GM12878 (cell line): ENCODE results near the gene CTNNA3. TPM values are rescaled to one million over a fixed set of nuclear protein-coding genes. Genes with fewer than 3 reads are reported as not detected.

Experiments used
- ATAC-seq: fragments of 200-7000 bp; cut with Tn5 transposase; 3 replicates; pipeline ENCODE4 v1.9.1; 2020; ENCODE audit warnings: mild to moderate bottlenecking, moderate library complexity
- BruUV-seq: library from RNA; stranded (reverse); fragments of 400-500 nt; replicated peaks from 2 replicates; lab custom pipeline; 2021; lab: Mats Ljungman, UMichigan
- CTCF ChIA-PET: fragments of 300-600 bp; sonication (Branson Sonifier 250); formaldehyde crosslinking; extraction: SDS; loops from one replicate; lab custom pipeline; 2021; ENCODE audit warnings: inconsistent platforms; lab: Yijun Ruan, JAX
- POLR2A ChIA-PET: fragments of 350-600 bp; formaldehyde crosslinking; extraction: SDS; loops from one replicate; lab custom pipeline; 2021; ENCODE audit warnings: inconsistent platforms; lab: Charles Lee
- RAD21 ChIA-PET: fragments of 300-600 bp; sonication (Branson Sonifier 250); formaldehyde crosslinking; loops from one replicate; lab custom pipeline; 2023; ENCODE audit warnings: antibody characterized with exemption; ENCODE audit not compliant: unreplicated experiment; lab: Charles Lee
- SMC1A ChIA-PET: fragments of 300-600 bp; sonication (Branson Sonifier 250); formaldehyde crosslinking; loops from one replicate; lab custom pipeline; 2023; ENCODE audit not compliant: unreplicated experiment, uncharacterized antibody; lab: Charles Lee
- DNase-seq: peaks from one replicate; pipeline ENCODE4 v3.0.0-alpha.2; 2011; ENCODE audit warnings: low read depth, low spot score
- FAIRE-seq: peaks from 3 replicates; lab custom pipeline; 2011; peaks lifted over from hg19 to GRCh38; lab: Jason Lieb, UNC
- H2AFZ ChIP-seq: 2 replicates; pipeline ENCODE4 v1.6.0; 2011; ENCODE audit warnings: low read depth, low read length, control low read depth; ENCODE audit not compliant: control insufficient read depth
- H3K27ac ChIP-seq: 2 replicates; pipeline ENCODE4 v1.5.1; 2011; ENCODE audit warnings: control low read depth; ENCODE audit not compliant: control insufficient read depth, insufficient read depth
- H3K27me3 ChIP-seq, 2 experiments: replicated peaks in 1 of 2; 2 replicates each; pipeline versions ENCODE4 v1.6.0 to v1.6.1; 2011; ENCODE audit warnings: low read length in 1 of 2; ENCODE audit not compliant: control insufficient read depth in 2 of 2, insufficient read depth in 2 of 2
- H3K36me3 ChIP-seq, 2 experiments: 2 replicates each; pipeline ENCODE4 v1.5.1; 2011; ENCODE audit warnings: low read length in 1 of 2; ENCODE audit not compliant: control insufficient read depth in 2 of 2, insufficient read depth in 2 of 2
- H3K4me1 ChIP-seq: 2 replicates; pipeline ENCODE4 v1.6.1; 2011; ENCODE audit warnings: mild to moderate bottlenecking, low read length, moderate library complexity, mixed read lengths; ENCODE audit not compliant: control insufficient read depth, insufficient read depth
- H3K4me2 ChIP-seq: 2 replicates; pipeline ENCODE4 v1.6.0; 2011; ENCODE audit warnings: control low read depth; ENCODE audit not compliant: control insufficient read depth, insufficient read depth
- H3K4me3 ChIP-seq: fragments of 200-600 bp; sonication (generic); 2 replicates; pipeline ENCODE4 v1.5.1; 2016
- H3K79me2 ChIP-seq: 2 replicates; pipeline ENCODE4 v1.6.0; 2011; ENCODE audit warnings: low read length; ENCODE audit not compliant: control insufficient read depth, insufficient read depth
- H3K9ac ChIP-seq: 2 replicates; pipeline ENCODE4 v1.8.0; 2011; ENCODE audit warnings: low read length, control low read depth, mixed read lengths; ENCODE audit not compliant: control insufficient read depth, insufficient read depth
- H3K9me3 ChIP-seq: replicated peaks from 3 replicates; pipeline ENCODE4 v1.5.1; 2011; ENCODE audit warnings: mild to moderate bottlenecking, low read length; ENCODE audit not compliant: control insufficient read depth, insufficient read depth
- H4K20me1 ChIP-seq: 2 replicates; pipeline ENCODE4 v1.6.0; 2011; ENCODE audit not compliant: control insufficient read depth, insufficient read depth
- EGR1 ChIP-seq, 2 experiments: IDR thresholded peaks; 1 replicate in 1 of 2; 2 replicates in 1 of 2; pipeline ENCODE4 v1.6.1; 2011 to 2012; ENCODE audit warnings: low read depth in 2 of 2, low read length in 2 of 2, borderline replicate concordance in 1 of 2, mild to moderate bottlenecking in 1 of 2, moderate library complexity in 1 of 2
- FOS ChIP-seq: IDR thresholded peaks from 3 replicates; pipeline ENCODE4 v1.6.1; 2011; ENCODE audit warnings: borderline replicate concordance; ENCODE audit not compliant: insufficient read length; ENCODE audit errors: extremely low read depth
- HCFC1 ChIP-seq: fragments of 150-350 bp; IDR thresholded peaks from 2 replicates; pipeline ENCODE4 v1.6.1; 2014; ENCODE audit warnings: low read length
- IKZF1 ChIP-seq: fragments of 450-650 bp; conservative IDR thresholded peaks from 2 replicates; pipeline ENCODE4 v1.6.1; 2017; ENCODE audit warnings: antibody characterized with exemption, mild to moderate bottlenecking
- IKZF2 ChIP-seq, 2 experiments: fragments of 450-650 bp; IDR thresholded peaks; 2 replicates each; pipeline ENCODE4 v1.6.1; 2017; ENCODE audit warnings: mild to moderate bottlenecking in 2 of 2, moderate library complexity in 2 of 2
- MTA3 ChIP-seq: IDR thresholded peaks from 2 replicates; pipeline ENCODE4 v1.6.1; 2012; ENCODE audit warnings: low read length, inconsistent platforms, borderline replicate concordance
- MYC ChIP-seq: IDR thresholded peaks from 2 replicates; pipeline ENCODE4 v1.6.1; 2011; ENCODE audit warnings: mild to moderate bottlenecking, low read length, moderate library complexity, inconsistent platforms; ENCODE audit not compliant: insufficient read depth, insufficient replicate concordance, insufficient read length, severe bottlenecking
- PAX8 ChIP-seq: fragments of 450-650 bp; IDR thresholded peaks from 2 replicates; pipeline ENCODE4 v1.6.1; 2017; ENCODE audit warnings: mild to moderate bottlenecking, moderate library complexity
- POLR2A ChIP-seq: IDR thresholded peaks from 2 replicates; pipeline ENCODE4 v1.6.1; 2011; ENCODE audit warnings: low read depth, mild to moderate bottlenecking, low read length
- POLR2AphosphoS2 ChIP-seq: IDR thresholded peaks from 2 replicates; pipeline ENCODE4 v1.6.1; 2011; ENCODE audit warnings: low read depth, mild to moderate bottlenecking, low read length, improper control_type of control experiment, moderate library complexity
- STAT1 ChIP-seq: fragments of 450-650 bp; conservative IDR thresholded peaks from 2 replicates; pipeline ENCODE4 v1.6.1; 2014; ENCODE audit warnings: antibody characterized with exemption, mild to moderate bottlenecking
- SUZ12 ChIP-seq: fragments of 200-600 bp; sonication (generic); IDR thresholded peaks from one replicate; pipeline ENCODE4 v1.6.1; 2018; ENCODE audit warnings: antibody characterized with exemption, mild to moderate bottlenecking; ENCODE audit not compliant: unreplicated experiment
- TARDBP ChIP-seq: IDR thresholded peaks from 2 replicates; pipeline ENCODE4 v1.6.1; 2016; ENCODE audit warnings: borderline replicate concordance
- TCF12 ChIP-seq: IDR thresholded peaks from 2 replicates; pipeline ENCODE4 v1.6.1; 2011; ENCODE audit warnings: low read depth, mild to moderate bottlenecking, low read length
- WGBS: methylation state at CpG from one replicate; pipeline ENCODE4 v1.1.6; 2016; ENCODE audit warnings: low lambda C conversion rate; ENCODE audit not compliant: insufficient replicate concordance, insufficient coverage; ENCODE audit errors: missing lambda C conversion rate; 5-methylcytosine and 5-hydroxymethylcytosine counted together
- in situ Hi-C: fragments of 300-500 bp; cut with MboI; formaldehyde crosslinking; loops from 9 replicates; pipeline ENCODE4 v1.14.3; 2018; ENCODE audit warnings: mixed read lengths
- intact Hi-C: fragments of 100-400 bp; cut with micrococcal nuclease; formaldehyde crosslinking; loops from one replicate; pipeline ENCODE4 v1.14.2; 2022; ENCODE audit not compliant: unreplicated experiment
- polyA plus RNA-seq, 11 experiments: library from polyadenylated mRNA; depleted of rRNA in 4 of 11; unstranded in 6 of 11; stranded (reverse) in 5 of 11; fragments of >200 nt; fragmentation: Nextera tagmentation in 4 of 11; fragmentation: Illumina TruSeq in 1 of 11; extraction: Ambion mirVana in 4 of 11; extraction: Trizol in 1 of 11; gene quantifications; 1 replicate in 1 of 11; 2 replicates in 10 of 11; pipeline versions ENCODE4 v1.2.1 to v1.2.3, GENCODE V29; 2011 to 2016; ENCODE audit warnings: inconsistent platforms in 2 of 11, missing spikeins in 2 of 11, low read depth in 1 of 11
- total RNA-seq, 4 experiments: library from RNA; depleted of rRNA in 3 of 4; stranded (reverse); fragments of >200 nt in 3 of 4; fragmentation: Illumina TruSeq in 1 of 4; extraction: Trizol in 1 of 4; gene quantifications; 2 replicates each; pipeline versions ENCODE4 v1.2.1 to v1.2.3, GENCODE V29; 2013 to 2021
- TF ChIP-seq, protein P1 (sequence below): fragments of 450-650 bp; IDR thresholded peaks from 2 replicates; pipeline ENCODE4 v1.6.1; 2017; ENCODE audit warnings: mild to moderate bottlenecking, moderate library complexity
- TF ChIP-seq, protein P2 (sequence below): IDR thresholded peaks from 2 replicates; pipeline ENCODE4 v1.6.1; 2012; ENCODE audit warnings: low read depth, low read length, improper control_type of control experiment

The CTNNA3 gene
- total and polyA plus RNA-seq, 10 of the 15 experiments (the other 5 are each of a cell fraction or from before 2014, with no cell fraction given): under 0.01 to 4.5 (median 0.22) TPM; not detected in 2

DNA sequence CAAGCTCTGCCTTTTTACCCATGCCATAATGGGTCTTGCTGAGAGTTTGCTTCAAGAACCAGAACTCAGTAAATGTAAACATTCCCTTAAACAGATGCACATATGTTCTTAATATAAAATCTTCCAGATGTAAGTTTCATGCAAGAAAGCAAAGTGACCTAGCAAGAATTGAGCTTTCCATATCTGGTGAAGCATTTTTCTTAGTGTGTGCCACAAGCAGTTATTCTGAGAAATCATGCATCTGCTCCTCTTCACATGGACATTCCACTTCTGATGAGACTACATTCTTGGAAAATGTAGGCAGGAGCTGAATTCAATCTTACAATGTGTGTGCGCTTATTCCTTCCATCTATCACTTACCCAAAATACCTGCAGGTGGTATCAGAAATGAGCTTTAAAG, 997.9 kb downstream of the CTNNA3 start (continued):
- TF ChIP-seq, protein P1, sequence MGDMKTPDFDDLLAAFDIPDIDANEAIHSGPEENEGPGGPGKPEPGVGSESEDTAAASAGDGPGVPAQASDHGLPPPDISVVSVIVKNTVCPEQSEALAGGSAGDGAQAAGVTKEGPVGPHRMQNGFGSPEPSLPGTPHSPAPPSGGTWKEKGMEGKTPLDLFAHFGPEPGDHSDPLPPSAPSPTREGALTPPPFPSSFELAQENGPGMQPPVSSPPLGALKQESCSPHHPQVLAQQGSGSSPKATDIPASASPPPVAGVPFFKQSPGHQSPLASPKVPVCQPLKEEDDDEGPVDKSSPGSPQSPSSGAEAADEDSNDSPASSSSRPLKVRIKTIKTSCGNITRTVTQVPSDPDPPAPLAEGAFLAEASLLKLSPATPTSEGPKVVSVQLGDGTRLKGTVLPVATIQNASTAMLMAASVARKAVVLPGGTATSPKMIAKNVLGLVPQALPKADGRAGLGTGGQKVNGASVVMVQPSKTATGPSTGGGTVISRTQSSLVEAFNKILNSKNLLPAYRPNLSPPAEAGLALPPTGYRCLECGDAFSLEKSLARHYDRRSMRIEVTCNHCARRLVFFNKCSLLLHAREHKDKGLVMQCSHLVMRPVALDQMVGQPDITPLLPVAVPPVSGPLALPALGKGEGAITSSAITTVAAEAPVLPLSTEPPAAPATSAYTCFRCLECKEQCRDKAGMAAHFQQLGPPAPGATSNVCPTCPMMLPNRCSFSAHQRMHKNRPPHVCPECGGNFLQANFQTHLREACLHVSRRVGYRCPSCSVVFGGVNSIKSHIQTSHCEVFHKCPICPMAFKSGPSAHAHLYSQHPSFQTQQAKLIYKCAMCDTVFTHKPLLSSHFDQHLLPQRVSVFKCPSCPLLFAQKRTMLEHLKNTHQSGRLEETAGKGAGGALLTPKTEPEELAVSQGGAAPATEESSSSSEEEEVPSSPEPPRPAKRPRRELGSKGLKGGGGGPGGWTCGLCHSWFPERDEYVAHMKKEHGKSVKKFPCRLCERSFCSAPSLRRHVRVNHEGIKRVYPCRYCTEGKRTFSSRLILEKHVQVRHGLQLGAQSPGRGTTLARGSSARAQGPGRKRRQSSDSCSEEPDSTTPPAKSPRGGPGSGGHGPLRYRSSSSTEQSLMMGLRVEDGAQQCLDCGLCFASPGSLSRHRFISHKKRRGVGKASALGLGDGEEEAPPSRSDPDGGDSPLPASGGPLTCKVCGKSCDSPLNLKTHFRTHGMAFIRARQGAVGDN: no peak
- TF ChIP-seq, all 136 proteins: peak for 0

DNA sequence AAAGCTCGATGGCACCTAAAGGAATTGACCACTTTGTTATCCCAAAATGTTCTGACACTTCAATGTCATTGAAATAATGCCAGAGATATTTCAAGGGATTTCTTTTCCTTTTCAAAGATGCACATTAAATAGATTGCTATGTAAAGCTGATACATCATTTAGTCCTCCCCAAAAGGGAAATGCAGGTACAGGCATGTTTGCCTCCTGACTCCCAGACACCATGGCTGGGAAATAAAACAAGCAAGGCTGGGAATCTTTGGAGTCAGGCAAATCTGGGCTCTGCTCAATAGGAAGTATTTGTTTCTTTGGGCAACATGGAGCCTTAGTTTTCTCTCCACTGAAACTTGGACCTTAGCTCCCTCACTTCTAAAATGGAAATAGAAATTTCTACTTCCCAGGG, 1000.9 kb downstream of the CTNNA3 start:
- Histone ChIP-seq H2AFZ (no peak overlapping the region), H3K36me3 (no peaks in the 10 kb centered on the region), H3K27me3 (no peaks in the 10 kb centered on the region), H3K9ac (no peak overlapping the region), H3K79me2 (no peaks in the 10 kb centered on the region), H3K9me3 (no peaks in the 10 kb centered on the region), H3K4me2 (no peak overlapping the region), H3K4me1 (no peaks in the 10 kb centered on the region), H3K4me3 (no peak overlapping the region), H3K27ac (no peak overlapping the region), H4K20me1 (no peaks in the 10 kb centered on the region)
- WGBS: 5% methylated on average over 1 of the region's 1 CpG
- CTCF ChIA-PET: no interaction called here
- BruUV-seq: no TSS peak
- intact Hi-C loops (no loop called here), in situ Hi-C loops (no loop called here)
- ATAC-seq (no peak), DNase-seq (no peak), FAIRE-seq (no peak)
- POLR2A ChIA-PET: no interaction called here
- RAD21 ChIA-PET: no interaction called here
- SMC1A ChIA-PET: interaction anchor here (0.6 kb wide), 1 partner anchor 774 kb away, joined by 4 read pairs; no protein-coding TSS in a partner anchor
- TF ChIP-seq TARDBP (no peak), EGR1 (IDR thresholded peaks at IDR 0.05; ENCODE audit: borderline replicate concordance in 1 of 2, low read depth in 2 of 2, low read length in 2 of 2) (no peak), SUZ12 (no peak), POLR2A (no peak), MYC (no peak), PAX8 (no peak), MTA3 (no peak), IKZF1 (no peak), HCFC1 (no peak), FOS (no peak), IKZF2 (IDR thresholded peaks at IDR 0.05) (no peak), STAT1 (no peak), POLR2AphosphoS2 (no peak), TCF12 (no peak)
- TF ChIP-seq, protein P2, sequence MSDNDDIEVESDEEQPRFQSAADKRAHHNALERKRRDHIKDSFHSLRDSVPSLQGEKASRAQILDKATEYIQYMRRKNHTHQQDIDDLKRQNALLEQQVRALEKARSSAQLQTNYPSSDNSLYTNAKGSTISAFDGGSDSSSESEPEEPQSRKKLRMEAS: no peak
- TF ChIP-seq, protein P1: no peak
